Pancreas (tissue), 10 donors: Measurements from ENCODE around the gene ADGRV1. TPM values are rescaled to one million over a fixed set of nuclear protein-coding genes. Genes with fewer than 3 reads are reported as not detected.

Experiments
- ATAC-seq, 4 donors: fragments of 200-7000 bp; cut with Tn5 transposase; one replicate each; pipeline versions ENCODE4 v1.8.0 to v1.9.1; 2020; ENCODE audit warnings: mild to moderate bottlenecking in 4 of 4, moderate library complexity in 4 of 4
- DNase-seq, 6 donors: peaks; one replicate each; pipeline ENCODE4 v3.0.0-alpha.2; 2020
- FAIRE-seq: peaks from 2 replicates; lab custom pipeline; 2012; peaks lifted over from hg19 to GRCh38; lab: Jason Lieb, UNC
- H3K27ac ChIP-seq, 4 donors: fragments of 200-600 bp; sonication (generic); 1 replicate in 3 of 4; 2 replicates in 1 of 4; pipeline versions ENCODE4 v1.5.0 to v1.8.0; 2020
- H3K27me3 ChIP-seq, 4 donors: fragments of 200-600 bp; one replicate each; pipeline ENCODE4 v1.8.0; 2021
- H3K36me3 ChIP-seq, 3 donors: fragments of 200-600 bp; sonication (generic) in 1 of 3; one replicate each; pipeline versions ENCODE4 v1.5.0 to v1.8.0; 2020 to 2021
- H3K4me1 ChIP-seq, 3 donors: fragments of 200-600 bp; one replicate each; pipeline ENCODE4 v1.8.0; 2021
- H3K4me3 ChIP-seq, 4 donors: fragments of 200-600 bp; sonication (generic) in 2 of 4; one replicate each; pipeline versions ENCODE4 v1.5.0 to v1.8.0; 2020 to 2021
- H3K9me3 ChIP-seq, 4 donors: fragments of 200-600 bp; one replicate each; pipeline ENCODE4 v1.8.0; 2021
- WGBS, 2 donors: extraction: QIAGEN DNeasy Blood & Tissue Kit; methylation state at CpG; one replicate each; pipeline ENCODE4 v1.1.7; 2013; 5-methylcytosine and 5-hydroxymethylcytosine counted together
- intact Hi-C, 3 donors: fragments of 100-400 bp; cut with DNase I; formaldehyde crosslinking; loops; one replicate each; pipeline versions ENCODE4 v1.11.1 to v1.14.2; 2022
- polyA plus RNA-seq, 2 donors: library from polyadenylated mRNA; stranded (reverse); fragments of 200-250 nt; gene quantifications; one replicate each; pipeline ENCODE4 v1.2.3, GENCODE V29; 2013
- total RNA-seq, 6 donors: library from RNA; stranded (reverse); fragmentation: NEBNext Ultra II Directional in 4 of 6; extraction: Animal tissue kit (Norgen Biotek cat#: 25700) in 4 of 6; gene quantifications; one replicate each; pipeline versions ENCODE4 v1.2.1 to v1.2.4, GENCODE V29; 2021 to 2023
- TF ChIP-seq, protein P1 (sequence below), 4 donors: fragments of 200-600 bp; sonication (generic) in 3 of 4; IDR thresholded peaks; one replicate each; pipeline versions ENCODE4 v1.5.0 to v1.8.0; 2021; ENCODE audit warnings: antibody characterized with exemption in 4 of 4
- donor health status: healthy with polysubstance abuse.
- donor health status: DM: no; HTN: no; CAD: no; lungs with moderate emphysema.
- donor health status: DM: no; HTN: no; CAD: no.
- donor health status: control.
- donor health status: control.
- donor health status: Bipolar disorder and iron deficiency.
- donor health status: DM: yes; HTN: yes; CAD: no.
- donor health status: DM: no; HTN: no; CAD: no.
- donor health status: DM: no; HTN: no; CAD: no.
- donor health status: DM: yes; HTN: yes; CAD: no.

The ADGRV1 gene
- total and polyA plus RNA-seq, 8 donors = 3.9 to 6.9 (median 5.4) TPM

DNA sequence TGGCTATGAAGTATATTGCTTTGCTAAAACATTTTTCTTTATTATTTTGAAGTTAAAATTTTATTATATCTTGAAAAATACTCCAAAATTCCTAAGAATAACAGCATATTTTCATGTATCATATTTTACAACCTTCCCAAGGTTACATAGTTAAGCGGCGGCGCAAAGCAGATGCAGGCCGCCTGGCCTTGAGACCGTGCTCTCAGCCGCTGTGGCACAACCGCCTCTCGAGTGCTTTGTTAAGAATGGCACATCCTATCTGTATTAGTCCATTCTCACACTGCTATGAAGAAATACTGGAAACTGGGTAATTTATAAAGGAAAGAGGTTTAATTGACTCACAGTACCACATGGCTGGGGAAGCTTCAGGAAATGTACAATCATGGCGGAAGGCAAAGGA, 595.7 kb downstream of the ADGRV1 start:
- no peak overlapping the region for H3K4me3 ChIP-seq
- H3K9me3 ChIP-seq = no peaks in the 10 kb centered on the region
- no peaks in the 10 kb centered on the region for H3K27me3 ChIP-seq
- no peak overlapping the region for H3K27ac ChIP-seq
- FAIRE-seq (no peak), ATAC-seq (no peak), DNase-seq (no peak)
- H3K4me1 ChIP-seq = peaks cover 0 to 8% (median 0%) of the 10 kb centered on the region in 3 donors
- intact Hi-C loops = no loop called here
- WGBS, 2 donors = 97% methylated on average over 9 of the region's 9 CpGs
- H3K36me3 ChIP-seq = no peaks in the 10 kb centered on the region
- TF ChIP-seq, protein P1, sequence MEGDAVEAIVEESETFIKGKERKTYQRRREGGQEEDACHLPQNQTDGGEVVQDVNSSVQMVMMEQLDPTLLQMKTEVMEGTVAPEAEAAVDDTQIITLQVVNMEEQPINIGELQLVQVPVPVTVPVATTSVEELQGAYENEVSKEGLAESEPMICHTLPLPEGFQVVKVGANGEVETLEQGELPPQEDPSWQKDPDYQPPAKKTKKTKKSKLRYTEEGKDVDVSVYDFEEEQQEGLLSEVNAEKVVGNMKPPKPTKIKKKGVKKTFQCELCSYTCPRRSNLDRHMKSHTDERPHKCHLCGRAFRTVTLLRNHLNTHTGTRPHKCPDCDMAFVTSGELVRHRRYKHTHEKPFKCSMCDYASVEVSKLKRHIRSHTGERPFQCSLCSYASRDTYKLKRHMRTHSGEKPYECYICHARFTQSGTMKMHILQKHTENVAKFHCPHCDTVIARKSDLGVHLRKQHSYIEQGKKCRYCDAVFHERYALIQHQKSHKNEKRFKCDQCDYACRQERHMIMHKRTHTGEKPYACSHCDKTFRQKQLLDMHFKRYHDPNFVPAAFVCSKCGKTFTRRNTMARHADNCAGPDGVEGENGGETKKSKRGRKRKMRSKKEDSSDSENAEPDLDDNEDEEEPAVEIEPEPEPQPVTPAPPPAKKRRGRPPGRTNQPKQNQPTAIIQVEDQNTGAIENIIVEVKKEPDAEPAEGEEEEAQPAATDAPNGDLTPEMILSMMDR (IDR thresholded peaks at IDR 0.05) = no peak

DNA sequence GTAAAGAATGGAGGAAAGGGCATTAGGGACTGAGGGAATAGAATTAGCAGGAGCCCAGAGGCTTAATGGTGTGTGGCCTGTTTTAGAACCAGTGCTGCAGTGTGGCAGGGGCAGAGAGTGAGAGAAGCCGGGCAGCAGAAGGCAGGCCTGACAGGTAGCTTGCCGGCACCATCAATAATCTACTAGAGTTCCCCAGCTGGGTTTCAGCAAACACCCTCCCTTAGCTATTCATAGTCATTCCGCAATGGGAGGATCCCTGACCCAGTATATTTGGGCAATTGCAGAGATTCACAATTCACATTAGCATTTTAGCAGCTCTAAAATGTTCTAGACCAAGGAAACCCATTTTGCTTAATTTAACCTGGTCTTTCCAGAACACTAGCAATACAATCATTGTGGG, 596.7 kb downstream of the ADGRV1 start:
- Histone ChIP-seq H3K4me1 (peaks cover 0 to 8% (median 0%) of the 10 kb centered on the region in 3 donors), H3K4me3 (no peak overlapping the region), H3K27ac (no peak overlapping the region), H3K9me3 (no peaks in the 10 kb centered on the region), H3K36me3 (no peaks in the 10 kb centered on the region), H3K27me3 (no peaks in the 10 kb centered on the region)
- DNase-seq (no peak), ATAC-seq (peak in 2 of 4 donors; percentile 45 to 51), FAIRE-seq (no peak)
- 61 to 78% methylated on average over 3 of the region's 3 CpGs for WGBS, 2 donors
- TF ChIP-seq, protein P1 (IDR thresholded peaks at IDR 0.05) = no peak
- intact Hi-C loops = no loop called here

DNA sequence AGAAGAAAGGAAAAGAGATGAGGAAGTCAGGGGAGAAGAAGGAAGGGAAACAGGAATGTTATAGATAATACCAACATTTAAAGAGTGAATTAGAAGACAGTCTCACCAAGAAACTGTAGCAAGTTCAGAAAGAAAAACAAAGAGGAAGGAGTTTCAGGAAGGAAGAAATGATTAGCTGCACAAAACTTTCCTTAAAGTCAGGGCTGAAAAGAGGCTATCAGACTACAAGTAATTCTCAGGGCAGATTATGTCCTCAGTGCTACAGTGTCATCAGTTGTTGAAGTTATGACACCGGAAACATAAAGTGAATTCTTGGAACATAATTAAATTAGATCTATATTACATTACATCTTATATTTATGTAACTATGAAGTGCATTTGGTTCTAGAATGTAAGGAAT, 597.6 kb downstream of the ADGRV1 start:
- DNase-seq = no peak
- Histone ChIP-seq H3K27ac (no peak overlapping the region), H3K9me3 (no peaks in the 10 kb centered on the region), H3K4me1 (peaks cover 0 to 2% (median 0%) of the 10 kb centered on the region in 3 donors), H3K36me3 (no peaks in the 10 kb centered on the region), H3K4me3 (no peak overlapping the region), H3K27me3 (no peaks in the 10 kb centered on the region)
- WGBS, 2 donors = 96 to 98% methylated on average over 1 of the region's 1 CpG
- FAIRE-seq = no peak
- intact Hi-C loops = no loop called here
- TF ChIP-seq, protein P1 (IDR thresholded peaks at IDR 0.05) = no peak
- no peak for ATAC-seq

DNA sequence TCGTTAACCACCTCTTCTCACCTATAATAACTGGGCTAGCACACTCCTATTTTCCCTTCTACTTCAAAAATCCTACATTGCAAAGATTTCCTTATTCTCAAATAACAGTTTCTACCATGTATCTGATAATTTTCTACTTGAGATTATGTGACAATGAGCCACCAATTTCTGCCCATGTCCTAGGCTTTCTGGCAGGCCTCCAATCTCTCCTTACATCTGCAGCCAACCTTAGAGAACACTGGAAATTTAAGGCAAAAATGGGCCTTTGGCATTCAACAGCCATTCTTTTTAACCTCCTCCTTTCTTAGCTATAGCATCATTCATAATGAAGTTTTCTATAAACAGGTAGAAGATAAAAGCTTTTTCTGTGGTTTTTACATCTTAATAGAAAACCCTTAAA, 599.4 kb downstream of the ADGRV1 start:
- no peaks in the 10 kb centered on the region for H3K9me3 ChIP-seq
- no peak overlapping the region for H3K27ac ChIP-seq
- ATAC-seq (no peak), FAIRE-seq (no peak), DNase-seq (no peak)
- H3K4me1 ChIP-seq = peaks cover 0 to 14% (median 0%) of the 10 kb centered on the region in 3 donors
- no peaks in the 10 kb centered on the region for H3K27me3 ChIP-seq
- H3K4me3 ChIP-seq = no peak overlapping the region
- WGBS, 2 donors = 88 to 92% methylated on average over 1 of the region's 1 CpG
- H3K36me3 ChIP-seq = no peaks in the 10 kb centered on the region
- intact Hi-C loops = no loop called here
- TF ChIP-seq, protein P1 (IDR thresholded peaks at IDR 0.05) = no peak

DNA sequence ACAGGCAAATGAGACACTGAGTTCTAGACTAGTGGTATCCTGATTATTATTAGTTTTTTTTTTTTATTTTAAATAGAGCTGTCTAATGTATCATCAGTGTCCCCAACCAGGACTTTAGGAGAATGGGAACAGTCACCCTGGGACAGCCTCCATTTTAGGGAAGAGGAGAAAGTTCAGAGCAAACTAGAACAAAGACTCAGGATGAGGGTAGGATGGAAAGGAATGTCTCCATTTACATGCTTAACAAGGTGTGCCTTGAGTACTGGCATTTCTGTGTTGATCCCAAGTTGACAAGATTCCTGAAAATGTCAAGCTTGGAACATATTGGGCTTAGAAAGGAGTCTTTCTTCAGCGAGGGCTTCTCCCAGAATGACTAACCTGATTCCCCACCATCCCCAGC, 601.0 kb downstream of the ADGRV1 start:
- Histone ChIP-seq H3K27me3 (no peaks in the 10 kb centered on the region), H3K4me3 (no peak overlapping the region), H3K27ac (no peak overlapping the region), H3K9me3 (no peaks in the 10 kb centered on the region), H3K4me1 (peaks cover 0 to 20% (median 0%) of the 10 kb centered on the region in 3 donors), H3K36me3 (no peaks in the 10 kb centered on the region)
- 79 to 87% methylated on average over 1 of the region's 1 CpG for WGBS, 2 donors
- no peak for DNase-seq
- TF ChIP-seq, protein P1 (IDR thresholded peaks at IDR 0.05) = no peak
- no peak for FAIRE-seq
- intact Hi-C loops = no loop called here
- ATAC-seq = no peak
